HUDEP-2 (cell line): ENCODE results near the gene ABCD1.
"Not testable (repeated sequence)": the region's sequence is repeated elsewhere in the genome, so short reads cannot be mapped to it uniquely, and the experiment has no call there.

Experiments
- DNase-seq, 76 experiments: peaks; one replicate each; lab custom pipeline; 2025; ENCODE audit not compliant: unreplicated experiment in 76 of 76; lab: John Stamatoyannopoulos, UW

The ABCD1 gene

DNA sequence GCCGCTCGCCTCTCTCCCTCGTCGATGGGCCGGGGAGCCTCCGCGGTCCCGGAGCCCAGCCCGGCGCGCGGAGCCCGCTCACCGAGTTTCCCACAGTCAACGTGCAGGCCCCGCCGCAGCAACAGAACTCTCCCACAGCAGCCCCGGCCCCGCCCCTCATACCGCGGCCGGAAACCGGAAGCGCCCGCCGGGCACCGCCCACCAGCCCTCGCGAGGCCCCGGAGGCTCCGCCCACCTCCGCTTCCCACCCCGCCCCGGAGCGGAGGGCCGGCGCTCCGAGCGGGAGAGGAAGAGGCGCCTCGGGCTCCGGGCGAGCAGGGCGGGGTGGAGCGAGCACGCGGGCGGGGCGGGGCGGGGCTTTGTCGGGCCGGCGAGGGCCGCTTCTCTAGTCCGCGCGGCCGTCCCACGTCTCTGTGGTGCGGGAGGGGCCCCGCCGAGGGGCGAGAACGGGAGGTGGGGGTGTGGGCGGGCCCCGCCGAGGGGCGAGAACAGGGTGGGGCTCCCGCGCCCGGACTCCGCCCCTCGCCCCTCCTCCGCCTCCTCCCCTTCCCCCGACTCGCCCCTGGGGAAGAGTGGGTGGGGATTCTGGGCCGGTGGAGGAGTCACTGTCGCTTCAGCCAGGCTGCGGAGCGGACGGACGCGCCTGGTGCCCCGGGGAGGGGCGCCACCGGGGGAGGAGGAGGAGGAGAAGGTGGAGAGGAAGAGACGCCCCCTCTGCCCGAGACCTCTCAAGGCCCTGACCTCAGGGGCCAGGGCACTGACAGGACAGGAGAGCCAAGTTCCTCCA, at the start of gene ABCD1, which contains the start of gene BCAP31:
Gene ABCD1 (plus strand): TSS at position 605 of the 787 bp plus-strand sequence. CDS start 411 bp downstream, outside the sequence.
Gene BCAP31 (minus strand): TSS at position 136 of the 787 bp plus-strand sequence. CDS start 1,143 bp downstream, outside the sequence.
- DNase-seq, result peak in 73 of 76 experiments; percentile 18 to 95 (median 83)

DNA sequence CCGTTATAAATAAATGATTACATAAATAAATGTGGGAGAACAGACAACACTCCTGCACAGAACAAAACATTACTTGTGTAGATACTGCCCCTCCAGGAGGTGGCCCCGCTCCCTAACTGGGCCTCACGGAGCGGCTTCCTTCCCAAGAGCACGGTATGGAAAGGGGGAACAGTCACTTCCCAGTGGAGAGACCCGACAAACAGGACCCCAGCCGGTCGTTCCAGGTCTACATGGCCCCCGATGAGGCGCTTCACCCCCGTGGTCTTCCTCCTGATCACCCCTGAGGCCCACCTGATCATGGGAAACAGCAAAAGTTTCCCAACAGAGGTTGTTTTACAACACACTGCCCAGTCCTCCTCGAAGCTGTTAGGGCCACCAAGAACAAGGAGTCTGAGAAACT, 43.5 kb upstream of the ABCD1 start:
- no peak for DNase-seq

DNA sequence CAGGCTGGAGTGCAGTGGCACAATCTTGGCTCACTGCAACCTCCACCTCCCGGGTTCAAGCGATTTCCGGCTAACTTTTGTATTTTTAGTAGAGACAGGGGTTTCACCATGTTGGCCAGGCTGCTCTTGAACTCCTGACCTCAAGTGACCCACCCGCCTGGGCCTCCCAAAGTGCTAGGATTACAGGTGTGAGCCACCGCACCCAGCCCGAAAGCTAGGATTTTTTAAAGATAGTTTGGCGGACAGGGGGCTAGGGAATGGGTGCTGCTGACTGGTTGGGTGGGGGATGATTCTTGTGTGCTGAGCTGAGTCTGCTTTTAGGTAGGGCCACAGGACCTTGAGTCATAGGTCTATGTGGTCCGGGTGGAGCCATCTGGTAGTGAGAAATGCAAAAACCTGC, 41.2 kb upstream of the ABCD1 start:
- not testable (repeated sequence) for DNase-seq

- no peak for DNase-seq
These were observed 40.0 kb upstream of the ABCD1 start for GRCh38 chrX:153684467-153685155.

- no peak for DNase-seq
These were observed 39.5 kb upstream of the ABCD1 start for GRCh38 chrX:153685156-153685536.

- no peak for DNase-seq
These were observed 38.6 kb upstream of the ABCD1 start for GRCh38 chrX:153685751-153686696.

- DNase-seq, result no peak
These were observed 37.9 kb upstream of the ABCD1 start for GRCh38 chrX:153686711-153687110.

GRCh38 chrX:153687121-153688039, 37.3 kb upstream of the ABCD1 start, which contains the start of gene SLC6A8:
SLC6A8 (plus strand) TSS chrX:153687926; CDS start chrX:153688575, 649 bp downstream.
- DNase-seq, result peak in 67 of 76 experiments; percentile 1 to 75 (median 53)

DNA sequence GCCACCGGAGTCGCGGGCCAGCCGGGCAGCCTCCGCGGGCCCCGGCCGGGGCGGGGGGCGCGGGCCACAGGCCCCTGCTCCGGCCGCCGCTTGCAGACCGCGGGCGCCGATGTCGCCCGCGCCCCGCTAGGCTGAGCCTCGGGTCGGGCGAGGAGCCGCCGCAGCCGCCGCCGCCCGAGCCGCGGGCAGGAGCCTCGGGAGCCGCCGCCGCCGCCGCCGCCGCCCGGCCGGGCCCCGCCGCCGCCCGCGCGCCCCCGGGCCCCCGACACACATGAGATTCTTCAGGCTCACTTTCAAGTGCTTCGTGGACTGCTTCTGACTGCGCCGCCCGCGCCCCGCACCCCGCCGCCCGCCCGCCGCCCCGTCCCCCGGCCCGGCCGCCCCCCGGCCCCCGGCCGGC, 36.6 kb upstream of the ABCD1 start:
- no peak for DNase-seq

DNA sequence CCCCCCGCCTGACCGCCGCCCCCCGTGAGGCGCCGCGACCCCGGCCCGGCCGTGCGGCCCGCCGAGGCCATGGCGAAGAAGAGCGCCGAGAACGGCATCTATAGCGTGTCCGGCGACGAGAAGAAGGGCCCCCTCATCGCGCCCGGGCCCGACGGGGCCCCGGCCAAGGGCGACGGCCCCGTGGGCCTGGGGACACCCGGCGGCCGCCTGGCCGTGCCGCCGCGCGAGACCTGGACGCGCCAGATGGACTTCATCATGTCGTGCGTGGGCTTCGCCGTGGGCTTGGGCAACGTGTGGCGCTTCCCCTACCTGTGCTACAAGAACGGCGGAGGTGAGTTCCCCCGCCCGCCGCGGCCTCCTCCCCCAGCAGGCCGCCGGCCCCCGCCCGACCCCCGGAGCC, 36.1 kb upstream of the ABCD1 start:
- DNase-seq, result peak in 1 of 76 experiments; percentile 2

DNA sequence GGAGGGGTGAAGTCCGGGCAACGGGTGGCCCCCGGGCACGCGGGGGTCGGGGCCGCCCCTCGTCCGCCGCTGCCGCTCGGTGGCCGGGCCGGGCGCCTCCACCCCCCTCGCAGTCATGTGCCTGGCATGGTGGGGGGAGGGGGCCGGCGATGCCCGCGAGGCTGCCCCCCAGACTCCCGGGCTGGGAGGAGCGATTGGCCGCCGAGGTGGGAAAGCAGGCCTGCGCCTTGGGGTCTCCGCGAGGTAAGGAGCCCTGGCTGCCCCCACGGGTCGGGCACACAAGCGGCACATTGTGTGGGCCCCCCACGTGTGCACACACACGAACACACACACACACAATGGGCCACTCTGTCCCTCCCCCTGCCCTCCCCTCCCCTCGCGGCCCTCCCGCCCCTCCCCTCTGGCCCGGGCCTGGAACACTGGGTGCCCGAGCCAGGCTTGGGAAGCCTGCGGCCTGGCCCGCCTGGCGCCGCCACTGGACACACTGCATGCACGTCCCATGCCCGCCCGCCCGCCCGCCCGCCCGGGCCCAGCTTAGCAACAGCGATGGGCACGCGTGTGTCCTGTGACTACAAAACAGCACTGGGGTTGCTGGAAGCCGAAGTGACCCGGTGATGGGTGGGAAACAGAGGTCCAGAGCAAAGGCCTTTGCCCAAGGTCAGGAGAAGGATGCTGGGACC, 35.6 kb upstream of the ABCD1 start:
- DNase-seq, result peak in 14 of 76 experiments; percentile 8 to 39 (median 23)

DNA sequence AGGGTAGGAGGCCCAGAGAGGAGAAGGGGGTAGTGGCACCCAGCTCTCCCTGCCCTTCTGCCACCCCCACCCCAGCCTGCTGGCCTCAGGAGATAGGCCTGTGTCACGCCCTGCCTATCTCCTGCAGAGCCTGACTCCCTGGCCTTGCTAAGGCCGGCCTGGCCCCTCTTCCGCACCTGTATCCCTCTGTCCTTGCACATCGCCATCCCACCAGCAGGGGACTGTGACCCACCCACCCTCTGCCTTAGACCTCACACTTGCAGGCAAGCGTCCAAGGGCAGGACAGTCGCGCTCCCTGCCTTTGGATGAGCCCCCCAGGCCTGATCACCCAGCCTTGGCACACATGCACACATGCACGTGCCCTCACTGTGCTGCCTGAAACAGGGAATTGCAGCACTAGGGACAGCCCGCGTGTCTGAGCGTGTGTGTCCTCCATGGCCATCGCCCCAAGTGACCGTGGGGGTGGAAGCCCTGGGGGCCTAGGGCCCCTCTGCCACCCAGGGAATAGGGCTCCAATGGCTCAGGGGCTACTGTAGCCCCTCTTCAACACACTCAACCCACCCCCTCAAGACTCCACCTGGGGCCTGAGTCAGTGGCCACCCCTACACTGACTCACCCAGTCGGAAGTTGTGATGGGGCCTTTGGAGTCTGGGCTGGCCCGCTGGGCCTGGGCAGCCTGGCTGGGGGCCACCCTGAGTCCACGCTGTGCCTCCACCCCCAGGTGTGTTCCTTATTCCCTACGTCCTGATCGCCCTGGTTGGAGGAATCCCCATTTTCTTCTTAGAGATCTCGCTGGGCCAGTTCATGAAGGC, 34.8 kb upstream of the ABCD1 start:
- peak in 72 of 76 experiments; percentile 1 to 78 (median 60) for DNase-seq

DNA sequence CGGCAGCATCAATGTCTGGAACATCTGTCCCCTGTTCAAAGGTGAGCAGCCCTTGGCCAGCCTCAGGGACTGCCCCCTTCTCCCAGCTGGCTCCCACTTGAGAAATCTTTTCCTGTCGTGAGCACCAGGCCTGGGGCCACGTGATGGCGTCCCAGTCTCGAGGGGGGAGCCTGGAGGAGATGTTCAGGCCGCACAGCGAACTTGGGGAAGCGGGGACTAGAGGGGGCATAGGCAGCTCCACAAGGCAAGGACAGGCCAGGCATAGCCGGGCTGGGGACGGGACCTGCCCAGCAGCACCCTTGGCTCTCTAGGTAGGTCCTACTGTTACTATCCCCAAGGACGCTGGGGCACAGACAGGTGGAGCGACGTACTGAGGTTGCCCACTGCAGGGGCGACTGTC, 34.2 kb upstream of the ABCD1 start:
- no peak for DNase-seq

DNA sequence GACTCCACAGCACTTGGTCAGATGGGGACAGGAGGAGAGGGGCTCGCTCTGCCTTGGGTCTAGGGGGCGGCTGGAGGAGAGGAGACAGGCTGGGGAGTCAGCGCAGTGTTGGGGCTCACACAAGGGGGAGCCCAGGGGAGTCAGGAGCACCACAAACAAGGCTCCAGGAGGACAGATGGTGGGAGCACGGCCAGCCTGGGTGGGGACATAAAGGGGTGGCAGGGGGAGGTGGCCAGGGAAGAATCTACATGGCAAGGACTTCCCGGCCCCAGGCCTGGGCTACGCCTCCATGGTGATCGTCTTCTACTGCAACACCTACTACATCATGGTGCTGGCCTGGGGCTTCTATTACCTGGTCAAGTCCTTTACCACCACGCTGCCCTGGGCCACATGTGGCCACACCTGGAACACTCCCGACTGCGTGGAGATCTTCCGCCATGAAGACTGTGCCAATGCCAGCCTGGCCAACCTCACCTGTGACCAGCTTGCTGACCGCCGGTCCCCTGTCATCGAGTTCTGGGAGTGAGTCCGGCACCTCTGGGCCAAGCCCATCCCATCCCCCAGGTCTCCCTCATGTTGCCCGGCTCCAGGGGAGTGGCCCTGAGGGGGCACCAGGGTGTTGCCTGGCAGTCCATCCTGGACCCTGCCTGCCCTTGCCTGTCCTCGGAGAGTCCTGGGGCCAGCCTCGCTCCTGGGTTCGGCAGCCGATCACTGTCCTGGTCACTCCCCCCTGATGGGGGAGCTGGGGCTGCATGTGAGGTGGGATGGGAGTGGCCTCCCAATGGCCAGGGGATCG, 33.4 kb upstream of the ABCD1 start:
- not testable (repeated sequence) for DNase-seq

DNA sequence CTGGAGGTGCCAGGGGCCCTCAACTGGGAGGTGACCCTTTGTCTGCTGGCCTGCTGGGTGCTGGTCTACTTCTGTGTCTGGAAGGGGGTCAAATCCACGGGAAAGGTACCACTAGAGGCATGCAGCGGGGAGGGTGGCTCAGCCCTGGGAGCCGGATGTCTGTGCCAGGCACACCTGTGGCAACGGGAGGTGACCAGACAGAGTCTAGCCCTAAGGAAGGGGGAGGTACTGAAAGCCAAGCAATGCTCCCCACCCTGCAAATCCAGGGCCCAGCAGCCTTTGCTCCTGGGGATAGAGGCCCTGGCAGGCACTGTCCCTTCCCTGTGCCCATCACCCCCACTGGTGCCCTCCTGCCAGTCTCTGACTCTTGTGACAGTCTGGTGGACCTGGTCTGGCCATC, 32.7 kb upstream of the ABCD1 start:
- no peak for DNase-seq

DNA sequence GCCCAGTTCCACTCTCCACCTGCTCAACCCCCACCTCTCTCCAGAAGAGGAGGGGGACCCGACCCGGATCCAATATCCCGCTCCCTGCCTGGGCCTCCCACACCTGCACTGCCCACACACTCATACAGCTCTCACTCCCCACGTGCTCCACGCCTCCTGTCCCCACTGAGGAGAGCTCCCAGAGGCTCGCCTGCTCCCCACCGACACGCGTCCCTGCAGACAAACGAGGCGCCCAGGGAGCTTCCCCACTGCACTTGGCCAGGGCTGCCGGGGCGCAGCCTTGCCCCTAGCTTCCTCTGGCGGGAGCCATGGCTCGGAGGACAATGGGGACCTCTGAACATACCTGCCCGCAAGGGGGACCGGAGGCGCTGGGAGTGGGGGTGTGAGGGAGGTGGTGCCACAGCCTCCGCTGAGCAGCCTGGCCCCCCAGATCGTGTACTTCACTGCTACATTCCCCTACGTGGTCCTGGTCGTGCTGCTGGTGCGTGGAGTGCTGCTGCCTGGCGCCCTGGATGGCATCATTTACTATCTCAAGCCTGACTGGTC, 32.0 kb upstream of the ABCD1 start:
- DNase-seq, result no peak
